Measurements from ENCODE around the gene HSPB2.

HSPB2 gene

GRCh38 chr11:111905411-111905810, 7.1 kb upstream of the HSPB2 start:
- H3K79me1 ChIP-seq (ENCODE audit: low read depth, low read length): no peaks in the 10 kb centered on the region
- no peak overlapping the region for H2AFZ ChIP-seq (ENCODE audit: low read length)
- no peak overlapping the region for H2BK5ac ChIP-seq (ENCODE audit: low read length)
- no peak overlapping the region for H3K18ac ChIP-seq (ENCODE audit: low read length)
- WGBS, 2 donors (ENCODE audit: extremely low coverage in 2 of 2, insufficient read length in 2 of 2, insufficient replicate concordance in 1 of 2): no CpG with 5 or more reads among the region's 2 CpGs
- H3K4ac ChIP-seq (ENCODE audit: low read length): no peak overlapping the region
- no peak overlapping the region for H3K23ac ChIP-seq (ENCODE audit: low read depth, low read length, poor library complexity)
- no peak overlapping the region for H3K14ac ChIP-seq (ENCODE audit: low read length)
- DNase-seq (ENCODE audit: low spot score): no peak
- no peak overlapping the region for H3K9ac ChIP-seq (ENCODE audit: low read depth, low read length, poor library complexity)
- no peaks in the 10 kb centered on the region for H3K36me3 ChIP-seq (replicated peaks in 1 of 2; ENCODE audit: control insufficient read depth in 2 of 2, insufficient read depth in 2 of 2, low read length in 2 of 2)
- no peaks in the 10 kb centered on the region for H3K27me3 ChIP-seq (ENCODE audit: control insufficient read depth in 3 of 3, insufficient read depth in 3 of 3, low read depth in 1 of 3, low read length in 3 of 3)
- H3K27ac ChIP-seq (replicated peaks; ENCODE audit: low read length): no peak overlapping the region
- no peaks in the 10 kb centered on the region for H3K4me1 ChIP-seq (ENCODE audit: control insufficient read depth in 2 of 2, insufficient read depth in 1 of 2, low read depth in 1 of 2, low read length in 2 of 2)
- H2BK15ac ChIP-seq (ENCODE audit: low read length): no peak overlapping the region
- H3K4me2 ChIP-seq (ENCODE audit: insufficient read depth, low read length, poor library complexity, severe bottlenecking): no peak overlapping the region
- H3K4me3 ChIP-seq (ENCODE audit: low read length in 2 of 2): no peak overlapping the region
- no peak overlapping the region for H4K91ac ChIP-seq (ENCODE audit: low read depth, low read length, poor library complexity)
- H2BK12ac ChIP-seq (ENCODE audit: low read length): no peak overlapping the region
- no peak overlapping the region for H2BK120ac ChIP-seq (ENCODE audit: low read depth, low read length)
- no peaks in the 10 kb centered on the region for H3K9me3 ChIP-seq (replicated peaks in 1 of 2; ENCODE audit: control insufficient read depth in 2 of 2, insufficient read depth in 1 of 2, low read depth in 1 of 2, low read length in 2 of 2)
- no peak overlapping the region for H2AK5ac ChIP-seq (ENCODE audit: low read depth, low read length)
- H4K8ac ChIP-seq (ENCODE audit: low read depth, low read length): no peak overlapping the region

DNA sequence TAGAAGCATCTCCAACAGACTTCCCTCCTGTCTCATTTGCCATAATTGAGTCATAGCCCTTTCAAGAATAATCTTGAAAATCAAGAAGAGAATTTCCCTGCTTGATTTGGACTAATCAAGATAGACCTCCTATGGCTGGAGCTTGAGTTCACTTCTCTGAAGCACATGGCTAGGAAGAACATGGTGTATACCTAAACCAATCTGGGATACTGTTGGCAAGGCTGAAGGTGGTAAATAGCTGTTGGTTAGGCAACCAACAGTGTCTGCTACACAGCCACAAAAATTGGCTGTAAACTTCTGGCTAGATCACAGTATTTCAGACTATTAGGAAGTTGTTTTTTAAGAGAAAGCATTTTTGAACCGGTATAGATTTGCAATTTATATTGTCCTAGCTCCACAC, 5.9 kb upstream of the HSPB2 start:
- no peak overlapping the region for H3K4me3 ChIP-seq (ENCODE audit: low read length in 2 of 2)
- no peak overlapping the region for H4K8ac ChIP-seq (ENCODE audit: low read depth, low read length)
- DNase-seq (ENCODE audit: low spot score): no peak
- peaks cover 0 to 3% of the 10 kb centered on the region in 2 donors for H3K4me1 ChIP-seq (ENCODE audit: control insufficient read depth in 2 of 2, insufficient read depth in 1 of 2, low read depth in 1 of 2, low read length in 2 of 2)
- H4K91ac ChIP-seq (ENCODE audit: low read depth, low read length, poor library complexity): no peak overlapping the region
- no peaks in the 10 kb centered on the region for H3K9me3 ChIP-seq (replicated peaks in 1 of 2; ENCODE audit: control insufficient read depth in 2 of 2, insufficient read depth in 1 of 2, low read depth in 1 of 2, low read length in 2 of 2)
- no peaks in the 10 kb centered on the region for H3K27me3 ChIP-seq (ENCODE audit: control insufficient read depth in 3 of 3, insufficient read depth in 3 of 3, low read depth in 1 of 3, low read length in 3 of 3)
- no peak overlapping the region for H3K4ac ChIP-seq (ENCODE audit: low read length)
- no peak overlapping the region for H3K4me2 ChIP-seq (ENCODE audit: insufficient read depth, low read length, poor library complexity, severe bottlenecking)
- no peak overlapping the region for H3K9ac ChIP-seq (ENCODE audit: low read depth, low read length, poor library complexity)
- H2BK120ac ChIP-seq (ENCODE audit: low read depth, low read length): no peak overlapping the region
- H3K36me3 ChIP-seq (replicated peaks in 1 of 2; ENCODE audit: control insufficient read depth in 2 of 2, insufficient read depth in 2 of 2, low read length in 2 of 2): no peaks in the 10 kb centered on the region
- no peak overlapping the region for H3K23ac ChIP-seq (ENCODE audit: low read depth, low read length, poor library complexity)
- no peak overlapping the region for H2BK5ac ChIP-seq (ENCODE audit: low read length)
- no peak overlapping the region for H2BK15ac ChIP-seq (ENCODE audit: low read length)
- no peak overlapping the region for H3K27ac ChIP-seq (replicated peaks; ENCODE audit: low read length)
- H3K14ac ChIP-seq (ENCODE audit: low read length): no peak overlapping the region
- no CpG with 5 or more reads among the region's 1 CpG for WGBS, 2 donors (ENCODE audit: extremely low coverage in 2 of 2, insufficient read length in 2 of 2, insufficient replicate concordance in 1 of 2)
- H2BK12ac ChIP-seq (ENCODE audit: low read length): no peak overlapping the region
- H2AK5ac ChIP-seq (ENCODE audit: low read depth, low read length): no peak overlapping the region
- no peak overlapping the region for H3K18ac ChIP-seq (ENCODE audit: low read length)
- no peaks in the 10 kb centered on the region for H3K79me1 ChIP-seq (ENCODE audit: low read depth, low read length)
- H2AFZ ChIP-seq (ENCODE audit: low read length): peak overlapping the region; percentile 17

- no peak overlapping the region for H3K4me3 ChIP-seq (ENCODE audit: low read length in 2 of 2)
- H4K8ac ChIP-seq (ENCODE audit: low read depth, low read length): no peak overlapping the region
- no peak overlapping the region for H2BK15ac ChIP-seq (ENCODE audit: low read length)
- H3K4me2 ChIP-seq (ENCODE audit: insufficient read depth, low read length, poor library complexity, severe bottlenecking): no peak overlapping the region
- H3K23ac ChIP-seq (ENCODE audit: low read depth, low read length, poor library complexity): no peak overlapping the region
- H3K18ac ChIP-seq (ENCODE audit: low read length): no peak overlapping the region
- no peak for DNase-seq (ENCODE audit: low spot score)
- H3K9ac ChIP-seq (ENCODE audit: low read depth, low read length, poor library complexity): no peak overlapping the region
- no peak overlapping the region for H2AK5ac ChIP-seq (ENCODE audit: low read depth, low read length)
- H3K79me1 ChIP-seq (ENCODE audit: low read depth, low read length): no peaks in the 10 kb centered on the region
- H3K9me3 ChIP-seq (replicated peaks in 1 of 2; ENCODE audit: control insufficient read depth in 2 of 2, insufficient read depth in 1 of 2, low read depth in 1 of 2, low read length in 2 of 2): no peaks in the 10 kb centered on the region
- H3K27me3 ChIP-seq (ENCODE audit: control insufficient read depth in 3 of 3, insufficient read depth in 3 of 3, low read depth in 1 of 3, low read length in 3 of 3): no peaks in the 10 kb centered on the region
- H2AFZ ChIP-seq (ENCODE audit: low read length): no peak overlapping the region
- no peak overlapping the region for H3K27ac ChIP-seq (replicated peaks; ENCODE audit: low read length)
- no peaks in the 10 kb centered on the region for H3K36me3 ChIP-seq (replicated peaks in 1 of 2; ENCODE audit: control insufficient read depth in 2 of 2, insufficient read depth in 2 of 2, low read length in 2 of 2)
- no peak overlapping the region for H3K4ac ChIP-seq (ENCODE audit: low read length)
- H4K91ac ChIP-seq (ENCODE audit: low read depth, low read length, poor library complexity): no peak overlapping the region
- no peak overlapping the region for H2BK120ac ChIP-seq (ENCODE audit: low read depth, low read length)
- no peak overlapping the region for H2BK5ac ChIP-seq (ENCODE audit: low read length)
- WGBS, 2 donors (ENCODE audit: extremely low coverage in 2 of 2, insufficient read length in 2 of 2, insufficient replicate concordance in 1 of 2): no CpG with 5 or more reads among the region's 5 CpGs
- peaks cover 5 to 13% of the 10 kb centered on the region in 2 donors for H3K4me1 ChIP-seq (ENCODE audit: control insufficient read depth in 2 of 2, insufficient read depth in 1 of 2, low read depth in 1 of 2, low read length in 2 of 2)
- H2BK12ac ChIP-seq (ENCODE audit: low read length): no peak overlapping the region
- H3K14ac ChIP-seq (ENCODE audit: low read length): no peak overlapping the region
These were observed 3.8 kb upstream of the HSPB2 start for GRCh38 chr11:111908639-111909305.

- no peaks in the 10 kb centered on the region for H3K79me1 ChIP-seq (ENCODE audit: low read depth, low read length)
- H3K4me2 ChIP-seq (ENCODE audit: insufficient read depth, low read length, poor library complexity, severe bottlenecking): no peak overlapping the region
- H3K9ac ChIP-seq (ENCODE audit: low read depth, low read length, poor library complexity): no peak overlapping the region
- no peaks in the 10 kb centered on the region for H3K36me3 ChIP-seq (replicated peaks in 1 of 2; ENCODE audit: control insufficient read depth in 2 of 2, insufficient read depth in 2 of 2, low read length in 2 of 2)
- no peak overlapping the region for H3K18ac ChIP-seq (ENCODE audit: low read length)
- H2BK5ac ChIP-seq (ENCODE audit: low read length): no peak overlapping the region
- H3K4ac ChIP-seq (ENCODE audit: low read length): no peak overlapping the region
- no peak overlapping the region for H4K8ac ChIP-seq (ENCODE audit: low read depth, low read length)
- no peaks in the 10 kb centered on the region for H3K27me3 ChIP-seq (ENCODE audit: control insufficient read depth in 3 of 3, insufficient read depth in 3 of 3, low read depth in 1 of 3, low read length in 3 of 3)
- no peak overlapping the region for H3K27ac ChIP-seq (replicated peaks; ENCODE audit: low read length)
- H3K9me3 ChIP-seq (replicated peaks in 1 of 2; ENCODE audit: control insufficient read depth in 2 of 2, insufficient read depth in 1 of 2, low read depth in 1 of 2, low read length in 2 of 2): no peaks in the 10 kb centered on the region
- H3K4me1 ChIP-seq (ENCODE audit: control insufficient read depth in 2 of 2, insufficient read depth in 1 of 2, low read depth in 1 of 2, low read length in 2 of 2): peaks cover 5 to 13% of the 10 kb centered on the region in 2 donors
- H2BK12ac ChIP-seq (ENCODE audit: low read length): no peak overlapping the region
- H2BK120ac ChIP-seq (ENCODE audit: low read depth, low read length): no peak overlapping the region
- no peak overlapping the region for H3K4me3 ChIP-seq (ENCODE audit: low read length in 2 of 2)
- H3K23ac ChIP-seq (ENCODE audit: low read depth, low read length, poor library complexity): no peak overlapping the region
- no peak overlapping the region for H3K14ac ChIP-seq (ENCODE audit: low read length)
- H2AK5ac ChIP-seq (ENCODE audit: low read depth, low read length): no peak overlapping the region
- H2AFZ ChIP-seq (ENCODE audit: low read length): no peak overlapping the region
- WGBS, 2 donors (ENCODE audit: extremely low coverage in 2 of 2, insufficient read length in 2 of 2, insufficient replicate concordance in 1 of 2): no CpG with 5 or more reads among the region's 5 CpGs
- H4K91ac ChIP-seq (ENCODE audit: low read depth, low read length, poor library complexity): no peak overlapping the region
- DNase-seq (ENCODE audit: low spot score): no peak
- H2BK15ac ChIP-seq (ENCODE audit: low read length): no peak overlapping the region
These were observed 3.2 kb upstream of the HSPB2 start for GRCh38 chr11:111909378-111909777.
